ENCODE data around the gene SDF2L1.
"Not testable (repeated sequence)": the region's sequence is repeated elsewhere in the genome, so short reads cannot be mapped to it uniquely, and the experiment has no call there.

Gene SDF2L1

GRCh38 chr22:21641789-21642583 is at the start of gene SDF2L1:
TSS of gene SDF2L1 (plus strand) at chr22:21642302. CDS start at chr22:21642337, 35 bp downstream.
- DNase-seq, result peak; percentile 99

- DNase-seq, result no peak
Observed at GRCh38 chr22:21592422-21592821, 49.7 kb upstream of the SDF2L1 start.

GRCh38 chr22:21593406-21594232 is 48.5 kb upstream of the SDF2L1 start:
- no peak for DNase-seq

DNA sequence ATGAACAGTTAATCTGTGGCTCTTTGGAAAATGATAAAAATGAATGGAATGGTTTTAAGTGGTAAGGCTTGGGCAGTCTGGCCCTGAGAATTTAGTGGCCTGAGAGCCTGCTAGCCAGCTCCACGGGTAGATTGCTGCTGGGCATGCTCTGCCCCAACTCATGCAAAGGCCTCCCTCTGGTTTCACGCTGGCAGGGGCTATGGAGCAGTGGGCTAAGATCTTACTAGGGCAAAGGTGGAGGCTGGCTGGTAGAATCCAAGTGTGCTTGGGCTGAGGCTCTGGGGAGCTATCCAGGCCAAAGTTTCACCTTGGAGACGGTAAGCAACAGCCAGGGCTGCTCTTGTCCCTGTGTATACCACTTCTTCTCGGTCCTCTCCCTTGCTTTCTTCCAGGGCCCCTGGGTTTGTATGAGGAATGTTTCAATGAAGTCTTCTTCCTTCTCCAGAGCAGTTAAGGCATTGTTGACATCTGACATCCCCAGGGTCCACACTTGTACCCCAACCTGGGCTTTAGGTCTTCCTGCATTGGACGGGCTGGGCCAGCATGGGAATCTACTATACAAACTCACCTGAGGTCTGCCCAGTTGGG is 47.1 kb upstream of the SDF2L1 start:
- no peak for DNase-seq

GRCh38 chr22:21596356-21597135 is 45.6 kb upstream of the SDF2L1 start:
- DNase-seq, result not testable (repeated sequence)

DNA sequence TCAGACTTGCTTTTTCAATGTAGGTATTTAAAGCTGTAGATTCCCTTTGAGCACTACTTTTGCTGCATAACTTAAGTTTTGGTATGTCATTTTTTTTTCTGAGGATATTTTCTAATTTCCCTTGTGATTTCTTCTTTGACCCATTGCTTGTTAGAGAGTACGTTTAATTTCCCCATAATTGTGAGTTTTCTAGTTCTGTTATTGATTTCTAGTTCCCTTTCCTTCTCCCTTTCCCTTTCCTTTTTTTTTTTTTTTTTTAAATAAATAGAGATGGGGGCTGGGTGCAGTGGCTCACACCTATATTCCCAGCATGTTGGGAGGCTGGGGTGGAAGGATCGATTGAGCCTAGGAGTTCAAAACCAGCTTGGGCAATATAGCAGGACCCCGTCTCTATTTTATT is 43.8 kb upstream of the SDF2L1 start:
- DNase-seq, result no peak

GRCh38 chr22:21599053-21599893 is 42.8 kb upstream of the SDF2L1 start:
- DNase-seq, result no peak

GRCh38 chr22:21602579-21602978 is 39.5 kb upstream of the SDF2L1 start:
- no peak for DNase-seq

DNA sequence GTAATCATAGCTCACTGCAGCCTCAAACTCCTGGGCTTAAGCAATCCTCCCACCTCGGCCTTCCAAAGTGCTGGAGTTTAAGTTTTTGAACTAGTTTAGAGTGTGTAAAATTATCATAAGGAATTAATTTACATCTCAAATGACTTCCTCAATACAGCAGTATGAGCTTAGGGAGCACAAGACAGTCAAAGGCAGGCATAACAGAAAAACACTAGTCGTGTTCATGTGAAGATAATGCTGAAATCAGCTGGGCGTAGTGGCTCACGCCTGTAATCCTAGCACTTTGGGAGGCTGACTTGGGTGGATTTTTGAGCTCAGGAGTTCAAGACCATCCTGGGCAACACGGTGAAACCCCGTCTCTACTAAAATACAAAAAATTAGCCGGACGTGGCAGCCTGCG is 38.1 kb upstream of the SDF2L1 start:
- no peak for DNase-seq

DNA sequence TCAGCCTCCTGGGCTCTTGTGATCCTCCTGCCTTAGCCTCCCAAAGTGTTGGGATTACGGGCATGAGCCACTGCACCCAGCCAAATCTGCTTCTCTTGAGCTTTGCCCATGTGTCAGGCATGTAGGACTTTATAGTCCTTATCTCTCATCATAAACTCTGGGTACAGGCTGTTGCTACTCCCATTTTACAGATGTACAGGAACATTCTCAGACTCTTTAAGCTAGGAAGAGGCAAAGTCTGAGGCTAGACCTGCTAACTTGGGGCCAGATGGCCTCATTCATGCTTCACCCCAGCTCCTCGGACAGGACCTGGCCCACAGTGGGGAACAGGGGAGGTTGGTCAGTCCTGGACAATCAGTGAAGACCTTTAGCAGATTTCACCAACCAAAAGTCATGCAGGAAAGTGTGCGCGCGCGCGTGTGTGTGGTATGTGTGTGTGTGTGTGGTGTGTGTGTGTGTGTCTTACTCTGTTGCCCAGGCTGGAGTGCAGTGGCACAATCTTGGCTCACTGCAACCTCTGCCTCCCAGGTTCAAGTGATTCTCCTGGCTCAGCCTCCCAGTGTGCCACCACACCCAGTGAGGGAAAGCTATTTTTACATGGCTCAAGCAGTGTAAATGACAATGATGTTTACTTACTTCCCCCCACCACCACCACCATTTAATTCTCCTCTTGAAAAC is 36.1 kb upstream of the SDF2L1 start:
- no peak for DNase-seq

DNA sequence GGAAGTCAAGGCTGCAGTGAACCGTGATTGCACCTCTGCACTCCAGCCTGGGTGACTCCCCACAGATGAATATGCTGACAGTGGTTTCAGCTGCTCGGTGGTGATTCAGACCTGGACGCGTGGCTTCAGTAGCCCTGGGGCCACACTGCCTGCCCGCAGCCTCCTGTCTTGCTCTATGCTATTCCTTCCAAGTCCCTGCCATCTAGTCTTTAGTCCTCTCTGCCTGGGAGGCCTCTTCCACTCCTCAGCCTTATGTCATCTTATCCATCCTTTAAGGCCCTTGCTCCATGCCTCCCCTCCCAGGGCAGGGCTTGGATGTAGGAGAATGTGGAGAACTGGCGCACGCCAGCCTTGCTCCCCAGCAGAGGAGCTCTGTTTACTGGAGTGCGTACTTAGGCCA is 35.3 kb upstream of the SDF2L1 start:
- no peak for DNase-seq

GRCh38 chr22:21609556-21610157 is 32.4 kb upstream of the SDF2L1 start:
- not testable (repeated sequence) for DNase-seq

DNA sequence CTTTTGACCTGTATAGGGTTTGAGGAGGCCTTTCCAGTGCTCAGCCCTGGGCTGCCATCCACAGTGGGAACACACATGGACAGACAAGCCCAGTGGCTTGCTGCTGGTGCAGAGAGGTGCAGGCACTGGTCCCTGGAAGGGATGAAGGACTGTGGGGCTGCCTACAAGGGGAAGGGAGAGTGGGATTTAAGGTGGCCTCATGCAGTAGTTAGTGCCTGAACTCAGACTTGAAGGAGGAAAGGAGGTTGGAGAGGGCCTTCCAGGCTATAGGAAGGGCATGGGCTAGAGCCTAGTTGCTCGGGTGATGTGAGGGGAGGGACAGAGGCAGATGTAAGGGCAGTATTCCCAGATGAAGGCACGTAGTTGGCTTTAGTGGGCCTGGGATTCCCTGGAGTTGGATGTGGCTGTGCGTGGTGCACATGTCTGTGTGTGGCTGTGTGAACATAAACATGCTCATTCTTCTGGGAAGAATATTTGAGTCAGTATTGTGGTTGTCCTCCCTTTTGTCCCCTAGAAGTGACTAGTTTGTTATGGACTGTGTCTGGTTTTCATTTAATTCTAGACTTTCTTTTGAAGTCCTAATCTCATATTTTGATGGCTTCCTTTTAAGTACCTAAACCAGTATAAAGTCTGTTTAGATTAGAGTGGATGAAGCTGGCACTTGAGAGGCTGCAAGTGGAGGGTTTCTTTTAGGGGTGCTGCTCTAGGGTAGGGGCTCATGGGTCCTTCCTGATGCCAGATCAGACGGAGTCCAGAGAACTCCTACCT is 30.7 kb upstream of the SDF2L1 start:
- DNase-seq, result no peak

- no peak for DNase-seq
Observed at GRCh38 chr22:21612858-21613257, 29.2 kb upstream of the SDF2L1 start.

DNA sequence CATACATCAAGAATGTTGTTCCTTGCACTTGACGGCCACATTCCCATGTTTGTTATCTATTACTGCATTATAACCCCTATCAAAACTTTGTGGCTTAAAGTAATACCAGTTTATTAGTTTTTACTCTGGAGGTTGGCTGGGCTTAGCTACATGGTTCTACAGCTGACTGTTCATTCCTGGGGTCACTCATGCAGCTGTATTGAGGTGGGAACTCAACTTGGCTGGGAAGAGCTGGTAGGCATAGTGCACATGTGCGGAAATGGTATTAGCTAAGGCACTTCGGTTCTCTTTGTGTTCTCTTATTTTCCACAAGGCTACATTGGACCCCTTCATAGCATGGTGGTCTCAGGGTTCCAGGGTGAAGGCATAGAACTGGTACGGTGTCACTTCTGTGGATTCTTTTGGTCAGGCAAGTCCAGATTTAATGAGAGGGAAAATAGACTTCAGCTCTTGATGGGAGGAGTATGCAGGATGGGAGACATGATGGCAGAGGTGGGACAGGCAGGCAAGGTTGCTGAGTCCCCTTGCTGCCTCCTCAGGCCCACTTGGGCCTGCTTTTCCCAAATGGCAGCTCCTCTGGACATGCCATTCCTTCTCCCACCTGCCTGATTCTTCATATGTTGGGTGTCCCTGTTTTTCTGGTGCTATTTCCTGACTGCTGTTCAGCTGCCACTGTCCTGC is 28.4 kb upstream of the SDF2L1 start:
- no peak for DNase-seq

DNA sequence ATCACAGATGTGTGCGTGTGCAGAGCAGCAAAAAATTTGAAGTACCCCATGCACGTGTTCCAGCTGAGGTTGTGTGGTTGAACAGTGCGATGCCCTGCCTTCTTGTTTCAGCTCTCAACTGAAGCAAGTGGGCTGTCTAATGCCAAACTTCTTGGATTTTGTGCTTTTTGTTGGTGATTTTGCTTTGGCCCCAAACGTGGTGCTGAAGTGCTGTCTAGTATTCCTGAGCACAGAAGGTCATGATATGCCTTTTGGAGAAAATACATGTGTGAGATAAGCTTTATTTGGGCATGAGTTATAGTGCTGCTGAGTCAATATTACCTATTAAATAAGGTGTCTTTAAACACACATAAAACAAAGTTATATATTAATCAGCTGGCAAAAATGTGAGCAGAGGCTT is 26.4 kb upstream of the SDF2L1 start:
- DNase-seq, result no peak

- DNase-seq, result not testable (repeated sequence)
Observed at GRCh38 chr22:21617337-21617736, 24.8 kb upstream of the SDF2L1 start.

DNA sequence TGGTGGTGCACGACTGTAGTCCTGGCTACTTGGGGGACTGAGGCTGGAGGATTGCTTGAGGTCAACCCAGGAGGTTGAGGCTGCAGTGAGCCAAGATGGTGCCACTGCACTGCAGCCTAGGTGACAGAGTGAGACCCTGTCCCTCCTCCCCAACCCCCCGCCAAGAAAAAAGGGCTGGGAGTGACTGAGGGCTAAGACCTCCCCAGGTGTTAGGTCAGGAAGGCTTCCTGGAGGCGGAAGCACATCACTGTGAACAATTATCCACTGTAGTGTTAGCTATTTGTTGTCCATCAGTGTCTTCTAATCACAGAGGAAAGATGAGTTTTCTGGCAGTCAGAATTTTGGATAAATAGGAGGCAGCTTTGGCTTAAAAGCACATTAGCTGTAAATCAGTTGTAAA is 21.1 kb upstream of the SDF2L1 start:
- DNase-seq, result no peak
